GM20431 (cell line): ENCODE data around the gene DENND6B.

Source experiments
- in situ Hi-C: fragments of 300-500 bp; cut with MseI, MboI; formaldehyde crosslinking; loops from one replicate; pipeline ENCODE4 v1.15.0; 2020; ENCODE audit warnings: low sequenced_read_pairs; ENCODE audit not compliant: unreplicated experiment

The DENND6B gene

GRCh38 chr22:50292643-50293440 is 34.0 kb downstream of the DENND6B start:
- in situ Hi-C loops: no loop called here

GRCh38 chr22:50289942-50290630 is 36.7 kb downstream of the DENND6B start:
- in situ Hi-C loops: no loop called here

DNA sequence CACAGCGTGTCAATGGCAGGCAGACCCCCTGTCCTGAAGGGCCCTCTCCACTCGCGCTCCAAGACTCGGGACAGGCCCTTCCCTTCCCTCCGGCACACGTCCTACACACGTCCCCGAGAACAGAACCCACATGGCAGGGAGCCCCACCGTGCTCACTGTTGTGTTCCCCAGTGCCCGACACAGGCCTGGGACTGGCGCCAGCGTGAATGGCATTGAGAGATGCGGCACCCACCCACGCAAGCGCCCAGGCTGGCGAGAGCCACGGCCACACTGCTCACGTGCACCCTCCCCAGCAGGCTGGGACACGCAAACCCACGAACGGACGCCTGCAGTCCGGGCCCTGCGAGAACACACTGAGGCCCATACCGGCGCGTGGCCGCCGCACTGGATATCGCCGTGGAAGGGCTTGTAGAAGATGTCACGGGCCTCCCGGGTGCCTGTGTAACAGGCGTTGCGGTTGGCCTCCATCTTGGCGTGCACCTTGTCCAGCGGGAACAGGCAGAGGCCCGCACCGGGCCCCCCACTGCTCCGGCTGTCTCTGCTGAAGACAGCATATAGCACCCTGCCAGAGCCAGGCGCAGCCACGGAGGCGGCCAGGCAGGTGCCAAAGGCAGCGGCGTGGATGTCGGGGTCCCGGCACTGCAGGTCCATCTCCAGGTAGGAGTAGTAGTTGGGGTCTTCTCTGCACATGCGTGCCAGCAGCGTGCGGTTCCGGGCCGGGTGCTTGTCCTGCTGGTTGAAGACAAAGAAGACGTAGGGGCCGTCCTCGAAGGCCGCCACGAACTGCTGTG is 37.5 kb downstream of the DENND6B start:
- in situ Hi-C loops: no loop called here

DNA sequence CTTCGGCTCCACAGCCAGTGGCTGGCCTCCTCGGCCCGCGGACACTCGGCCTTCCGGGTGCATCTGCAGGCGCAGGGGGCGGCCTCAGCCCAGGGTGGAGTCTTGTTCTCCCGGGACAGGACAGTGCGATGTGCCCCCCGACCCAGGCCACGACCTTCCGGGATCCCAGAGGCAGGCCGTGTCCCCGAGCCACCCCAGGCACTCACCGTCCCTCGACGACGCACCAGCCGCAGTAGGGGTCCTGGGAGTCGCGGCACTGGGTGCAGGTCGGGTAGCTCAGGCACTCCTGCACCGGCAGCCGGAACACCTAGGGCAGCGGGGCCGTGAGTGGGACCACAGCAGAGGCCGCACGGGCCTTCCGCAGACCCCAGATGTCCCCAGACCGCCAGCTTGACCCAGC is 39.1 kb downstream of the DENND6B start:
- in situ Hi-C loops: no loop called here

DNA sequence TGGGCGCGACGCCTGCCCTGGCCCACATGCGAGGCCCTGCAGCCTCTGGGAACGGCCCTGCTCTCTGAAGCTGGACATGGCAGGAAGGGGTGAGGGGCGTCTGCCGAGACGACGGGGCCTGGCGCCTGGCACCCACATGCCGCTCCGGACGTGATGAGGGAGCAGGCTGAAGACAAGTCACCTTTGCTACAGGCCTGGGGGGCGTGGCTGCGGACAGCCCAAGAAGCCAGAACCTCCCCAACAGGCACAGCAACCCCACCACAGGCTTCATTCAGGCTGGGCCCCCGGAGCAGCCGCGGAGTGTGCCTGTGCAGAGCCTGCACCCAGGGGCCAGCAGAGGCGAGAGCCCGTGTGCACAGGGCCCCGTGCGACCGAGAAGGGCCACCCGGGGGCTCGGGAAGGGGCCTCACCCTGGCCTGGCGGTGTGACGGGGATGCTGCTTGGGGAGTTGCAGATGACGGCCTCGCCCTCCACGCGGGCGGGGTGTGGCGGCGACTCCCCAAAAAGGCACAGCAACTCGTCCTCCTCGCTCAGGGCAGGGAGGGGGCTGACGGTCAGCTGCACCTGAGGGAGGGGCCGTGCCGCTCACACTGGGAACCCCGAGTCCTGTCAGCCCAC is 40.0 kb downstream of the DENND6B start:
- in situ Hi-C loops: no loop called here

DNA sequence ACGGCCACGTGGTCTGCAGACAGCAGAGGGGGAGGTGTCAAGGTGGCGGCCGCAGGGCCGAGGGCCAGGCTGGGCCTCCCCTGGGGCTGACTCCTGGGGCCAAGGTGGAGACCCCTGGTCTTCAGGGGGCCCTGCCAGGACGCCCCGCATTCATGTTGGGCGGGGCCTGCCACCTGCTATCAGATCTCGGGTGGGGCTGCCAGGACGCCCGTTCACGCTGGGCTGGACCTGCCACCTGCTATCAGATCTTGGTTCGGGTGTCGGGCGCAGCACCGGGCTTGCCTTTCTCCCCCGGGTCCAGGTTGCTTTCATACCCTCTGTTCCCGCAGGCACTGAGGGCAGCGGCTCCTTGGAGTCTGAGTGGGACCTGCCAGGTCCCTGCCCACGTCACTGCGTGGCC is 40.5 kb downstream of the DENND6B start:
- in situ Hi-C loops: no loop called here

GRCh38 chr22:50285568-50286229 is 41.1 kb downstream of the DENND6B start:
- in situ Hi-C loops: no loop called here

DNA sequence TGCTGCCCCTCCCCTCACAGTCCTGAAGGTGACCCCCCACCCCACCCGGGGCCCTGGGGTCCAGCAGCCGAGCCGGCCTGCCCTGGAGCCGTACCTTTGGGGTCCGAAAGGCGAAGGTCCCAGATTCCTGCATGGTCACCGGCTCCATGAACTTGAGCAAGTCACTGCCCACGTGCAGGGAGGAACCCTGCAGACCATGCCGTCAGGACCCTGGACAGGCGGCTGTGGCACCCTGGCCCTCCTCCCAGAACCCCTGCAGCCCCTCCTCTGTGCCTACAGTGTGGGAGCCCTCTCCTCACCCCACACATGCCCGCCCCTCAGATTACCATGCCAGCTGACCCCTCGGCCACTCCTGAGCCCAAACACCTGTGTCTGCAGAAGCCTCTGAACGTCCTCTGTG is 42.3 kb downstream of the DENND6B start:
- in situ Hi-C loops: no loop called here

GRCh38 chr22:50283821-50284220 is 43.0 kb downstream of the DENND6B start:
- in situ Hi-C loops: no loop called here

DNA sequence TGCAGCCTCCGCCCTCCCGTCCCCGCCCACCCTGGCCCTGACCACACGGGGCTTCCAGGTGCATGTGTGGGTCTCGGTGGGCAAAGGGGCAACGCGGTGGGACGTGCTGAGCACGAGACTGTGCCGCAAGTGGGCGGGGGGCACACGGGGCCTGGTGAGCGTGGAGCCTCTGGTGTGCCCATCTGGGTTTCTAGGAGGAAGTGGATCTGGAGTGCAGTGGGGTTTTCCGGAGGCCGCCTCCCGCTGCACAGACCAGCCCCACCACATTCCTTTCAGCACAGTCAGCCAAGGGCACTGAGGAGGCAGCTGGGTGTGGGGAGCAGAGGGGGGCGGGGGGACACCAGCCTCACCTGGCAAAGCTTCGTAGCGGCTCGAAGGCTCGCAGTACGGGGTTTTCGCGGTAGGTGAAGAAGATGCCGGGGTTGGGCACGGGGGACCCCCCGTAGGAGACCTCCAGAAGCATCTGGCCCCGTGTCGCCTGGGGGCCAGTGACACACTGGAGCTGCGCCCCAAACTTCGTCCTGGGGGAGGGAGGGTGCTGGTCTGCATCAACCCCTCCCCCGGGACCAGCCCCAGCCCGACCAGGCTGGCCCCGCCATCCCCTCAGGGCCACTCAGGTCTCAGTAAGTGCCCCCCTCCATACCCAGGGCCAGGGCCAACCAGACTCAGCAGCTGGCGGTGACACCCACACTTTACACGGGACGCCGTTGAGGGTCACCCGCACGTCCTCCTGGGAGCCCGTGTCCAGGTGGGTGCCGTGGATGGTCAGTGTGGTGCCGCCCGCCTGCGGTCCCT is 44.3 kb downstream of the DENND6B start:
- in situ Hi-C loops: no loop called here

- in situ Hi-C loops: no loop called here
Measured at GRCh38 chr22:50281957-50282356, 44.9 kb downstream of the DENND6B start.

GRCh38 chr22:50281384-50281760 is 45.4 kb downstream of the DENND6B start:
- in situ Hi-C loops: no loop called here

DNA sequence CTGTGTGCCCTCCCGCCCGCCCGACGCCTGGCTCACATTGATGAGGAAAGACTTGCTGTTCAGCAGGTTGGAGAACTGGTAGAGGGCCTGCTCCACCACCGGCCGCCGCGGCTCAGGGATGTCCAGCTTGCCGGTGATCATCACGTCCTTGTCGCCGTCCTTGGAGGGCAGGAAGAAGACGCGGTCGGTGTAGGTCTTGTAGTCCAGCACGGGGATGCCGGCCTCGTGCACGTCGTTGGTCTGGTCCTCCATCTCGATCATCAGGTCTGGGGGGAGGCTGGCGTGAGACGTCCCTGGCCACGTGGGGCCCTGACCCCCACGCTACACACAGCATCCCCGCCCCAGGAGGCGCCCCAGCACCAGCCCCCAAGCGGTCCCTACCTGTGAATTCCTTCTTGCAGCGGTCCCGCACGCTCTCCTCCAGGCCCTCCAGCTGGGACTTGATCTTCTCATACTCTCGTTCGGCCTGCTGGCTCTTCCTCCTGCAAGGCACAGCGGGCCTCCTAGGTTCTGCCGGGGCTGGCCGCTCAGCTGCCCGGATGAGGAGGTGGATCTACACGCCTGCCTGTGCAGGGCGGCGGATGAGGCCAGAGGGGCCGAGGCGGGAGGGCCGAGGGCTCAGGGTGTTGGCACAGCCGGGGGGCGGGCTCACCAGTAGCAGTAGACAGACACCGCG is 46.0 kb downstream of the DENND6B start:
- in situ Hi-C loops: no loop called here

GRCh38 chr22:50280022-50280707 is 46.6 kb downstream of the DENND6B start:
- in situ Hi-C loops: no loop called here

DNA sequence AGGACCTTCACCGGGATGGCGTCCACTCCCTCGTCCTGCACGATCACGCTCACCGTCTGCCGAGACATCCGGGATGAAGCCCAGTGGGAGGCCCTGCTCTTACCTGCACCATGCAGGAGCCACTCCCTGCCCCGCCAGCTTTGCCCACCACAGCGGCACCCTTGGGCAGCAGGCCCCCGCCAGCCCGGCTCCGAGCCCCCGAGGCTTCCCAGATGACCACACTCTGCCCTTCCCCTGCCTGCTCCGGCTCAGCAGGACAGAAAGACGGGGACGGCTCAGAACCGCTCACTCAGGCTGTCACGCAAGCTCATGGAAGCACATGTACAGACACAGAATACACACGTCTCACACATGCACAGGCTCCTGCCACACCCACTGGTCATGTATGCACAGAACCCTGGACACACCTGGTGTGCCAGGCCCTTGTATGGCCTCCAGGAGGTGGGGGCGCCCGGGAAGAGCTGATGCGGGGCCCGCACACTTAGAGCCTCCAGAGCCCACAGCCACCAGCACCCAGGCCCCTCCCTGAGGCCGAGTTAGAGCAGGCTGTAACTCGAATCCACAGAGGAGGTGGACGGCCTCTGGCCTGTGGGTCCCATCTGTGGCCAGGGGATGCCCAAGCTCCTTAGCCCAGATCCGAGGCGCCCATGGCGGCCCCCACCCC is 47.7 kb downstream of the DENND6B start:
- in situ Hi-C loops: loop anchor here (10.0 kb wide), 1 partner anchor 46 kb away; the partner anchor contains the start of gene DENND6B

DNA sequence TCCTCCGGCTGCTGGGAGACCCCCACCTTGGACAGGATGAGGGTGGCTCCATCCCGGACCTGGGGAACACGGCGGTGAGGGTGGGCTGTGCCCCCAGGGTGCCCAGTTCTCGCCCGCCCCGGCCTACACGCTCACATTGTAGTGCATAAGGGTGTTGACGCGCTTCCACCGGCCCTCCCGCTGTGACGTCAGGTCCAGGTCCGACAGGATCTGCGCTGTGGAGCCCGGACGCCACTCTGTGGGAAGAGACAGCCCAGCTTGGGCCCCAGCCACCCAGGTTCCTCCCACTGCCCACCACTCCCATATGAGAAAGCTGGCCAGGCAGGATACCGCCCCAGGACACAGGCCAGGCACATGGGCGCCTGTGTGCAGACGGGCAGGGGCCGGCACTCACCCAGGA is 48.4 kb downstream of the DENND6B start:
- in situ Hi-C loops: loop anchor here (10.0 kb wide), 1 partner anchor 46 kb away; the partner anchor contains the start of gene DENND6B

GRCh38 chr22:50277761-50278160 is 49.1 kb downstream of the DENND6B start:
- in situ Hi-C loops: loop anchor here (10.0 kb wide), 1 partner anchor 47 kb away; the partner anchor contains the start of gene DENND6B
